NCI-H146 treated with DMSO at 0.1 percent for 48 hours (cell line): Measurements from ENCODE around the gene BTNL8.

ENCODE experiments used
- DNase-seq: peaks from one replicate; lab custom pipeline; 2025; ENCODE audit not compliant: unreplicated experiment; lab: John Stamatoyannopoulos, UW

The BTNL8 gene

GRCh38 chr5:180898621-180899246 is at the start of gene BTNL8:
TSS of gene BTNL8 (plus strand) at chr5:180899159. CDS start at chr5:180899311, 152 bp downstream.
- no peak for DNase-seq

- DNase-seq = no peak
Observed at GRCh38 chr5:180849827-180850226, 49.1 kb upstream of the BTNL8 start.

- no peak for DNase-seq
Observed at GRCh38 chr5:180850434-180851078, 48.4 kb upstream of the BTNL8 start.

GRCh38 chr5:180852495-180852894 is 46.5 kb upstream of the BTNL8 start:
- DNase-seq = no peak

- DNase-seq = no peak
Observed at GRCh38 chr5:180853121-180853847, 45.7 kb upstream of the BTNL8 start.

- no peak for DNase-seq
Observed at GRCh38 chr5:180853848-180854176, 45.1 kb upstream of the BTNL8 start.

GRCh38 chr5:180858586-180858985 is 40.4 kb upstream of the BTNL8 start:
- no peak for DNase-seq

- DNase-seq = peak; percentile 57
Observed at GRCh38 chr5:180860273-180860886, 38.6 kb upstream of the BTNL8 start.

GRCh38 chr5:180860887-180861822 is 37.8 kb upstream of the BTNL8 start, which contains the start of gene ZFP62:
TSS of gene ZFP62 (minus strand) at chr5:180861276. CDS start at chr5:180861219, 57 bp downstream.
- DNase-seq = peak; percentile 86

GRCh38 chr5:180862645-180863044 is 36.3 kb upstream of the BTNL8 start:
- DNase-seq = no peak

GRCh38 chr5:180865981-180866695 is 32.8 kb upstream of the BTNL8 start:
- no peak for DNase-seq

GRCh38 chr5:180866985-180867384 is 32.0 kb upstream of the BTNL8 start:
- no peak for DNase-seq

GRCh38 chr5:180868960-180869359 is 30.0 kb upstream of the BTNL8 start:
- DNase-seq = peak; percentile 53

GRCh38 chr5:180869587-180869986 is 29.4 kb upstream of the BTNL8 start:
- no peak for DNase-seq

GRCh38 chr5:180870276-180871068 is 28.5 kb upstream of the BTNL8 start:
- no peak for DNase-seq

- no peak for DNase-seq
Observed at GRCh38 chr5:180872419-180872818, 26.5 kb upstream of the BTNL8 start.

- DNase-seq = no peak
Observed at GRCh38 chr5:180873615-180874520, 25.1 kb upstream of the BTNL8 start.
